GM19035 (cell line): ENCODE results near the gene DCAF5.
"Not testable (repeated sequence)": the region's sequence is repeated elsewhere in the genome, so short reads cannot be mapped to it uniquely, and the experiment has no call there.

Experiments used
- ATAC-seq: cut with Tn5 transposase; IDR thresholded peaks from one replicate; pipeline ENCODE4 v1.9.1; 2021; ENCODE audit not compliant: unreplicated experiment

DCAF5 gene, protein sequence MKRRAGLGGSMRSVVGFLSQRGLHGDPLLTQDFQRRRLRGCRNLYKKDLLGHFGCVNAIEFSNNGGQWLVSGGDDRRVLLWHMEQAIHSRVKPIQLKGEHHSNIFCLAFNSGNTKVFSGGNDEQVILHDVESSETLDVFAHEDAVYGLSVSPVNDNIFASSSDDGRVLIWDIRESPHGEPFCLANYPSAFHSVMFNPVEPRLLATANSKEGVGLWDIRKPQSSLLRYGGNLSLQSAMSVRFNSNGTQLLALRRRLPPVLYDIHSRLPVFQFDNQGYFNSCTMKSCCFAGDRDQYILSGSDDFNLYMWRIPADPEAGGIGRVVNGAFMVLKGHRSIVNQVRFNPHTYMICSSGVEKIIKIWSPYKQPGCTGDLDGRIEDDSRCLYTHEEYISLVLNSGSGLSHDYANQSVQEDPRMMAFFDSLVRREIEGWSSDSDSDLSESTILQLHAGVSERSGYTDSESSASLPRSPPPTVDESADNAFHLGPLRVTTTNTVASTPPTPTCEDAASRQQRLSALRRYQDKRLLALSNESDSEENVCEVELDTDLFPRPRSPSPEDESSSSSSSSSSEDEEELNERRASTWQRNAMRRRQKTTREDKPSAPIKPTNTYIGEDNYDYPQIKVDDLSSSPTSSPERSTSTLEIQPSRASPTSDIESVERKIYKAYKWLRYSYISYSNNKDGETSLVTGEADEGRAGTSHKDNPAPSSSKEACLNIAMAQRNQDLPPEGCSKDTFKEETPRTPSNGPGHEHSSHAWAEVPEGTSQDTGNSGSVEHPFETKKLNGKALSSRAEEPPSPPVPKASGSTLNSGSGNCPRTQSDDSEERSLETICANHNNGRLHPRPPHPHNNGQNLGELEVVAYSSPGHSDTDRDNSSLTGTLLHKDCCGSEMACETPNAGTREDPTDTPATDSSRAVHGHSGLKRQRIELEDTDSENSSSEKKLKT

DNA sequence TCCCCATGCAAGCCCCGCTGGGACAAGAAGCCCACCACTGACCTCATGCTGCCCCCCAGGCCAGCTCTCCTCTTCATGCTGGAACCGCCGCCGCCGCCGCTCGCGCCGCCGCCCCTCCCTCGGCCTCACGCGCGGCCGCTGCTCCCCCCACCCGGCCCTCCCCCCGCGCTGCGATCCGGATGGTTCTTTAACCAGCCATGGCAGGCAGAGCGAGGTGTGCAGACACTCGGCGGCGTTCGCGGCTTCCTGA is at the start of gene DCAF5:
Gene DCAF5, minus strand, starts transcription at position 218 of the 250 bp plus-strand sequence. Its CDS starts 141 bp downstream, at position 77.
- ATAC-seq, result no peak

DNA sequence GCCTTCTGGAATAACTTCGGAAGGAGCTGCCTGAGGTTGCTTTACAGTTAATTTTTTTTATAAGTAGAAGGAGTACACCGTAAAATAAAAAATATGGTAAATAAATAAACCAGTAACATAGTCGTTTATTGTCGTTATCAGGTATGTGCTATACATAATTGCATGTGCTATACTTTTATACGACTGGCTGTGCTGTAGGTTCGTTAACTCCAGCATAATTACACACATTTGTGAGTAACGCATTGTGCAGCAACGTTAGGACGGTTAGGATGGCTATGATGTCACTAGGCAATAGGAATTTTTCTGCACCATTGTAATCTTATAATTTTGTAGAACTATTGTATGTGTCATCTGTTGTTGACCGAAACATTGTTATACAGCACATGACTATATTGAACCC is 46.9 kb upstream of the DCAF5 start:
- no peak for ATAC-seq

DNA sequence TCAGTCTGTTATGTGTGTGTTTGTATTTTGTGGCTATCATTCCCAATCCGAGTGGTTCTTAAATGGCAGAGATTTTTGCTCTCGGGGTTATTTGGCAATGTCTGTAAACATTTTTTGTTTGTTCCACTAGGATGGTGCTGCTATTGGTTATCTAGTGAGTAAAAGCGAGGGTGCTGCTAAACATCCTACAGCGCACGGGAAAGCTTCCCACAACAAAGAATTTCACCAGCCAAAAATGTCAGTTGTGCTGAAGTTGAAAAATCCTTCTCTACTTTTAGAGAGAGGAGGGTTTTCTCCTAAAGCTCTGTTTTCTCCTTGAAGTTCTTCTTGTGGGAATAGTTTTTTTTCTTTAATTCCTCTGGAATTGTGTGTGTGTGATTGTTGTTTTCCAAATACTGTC is 40.8 kb upstream of the DCAF5 start:
- no peak for ATAC-seq

DNA sequence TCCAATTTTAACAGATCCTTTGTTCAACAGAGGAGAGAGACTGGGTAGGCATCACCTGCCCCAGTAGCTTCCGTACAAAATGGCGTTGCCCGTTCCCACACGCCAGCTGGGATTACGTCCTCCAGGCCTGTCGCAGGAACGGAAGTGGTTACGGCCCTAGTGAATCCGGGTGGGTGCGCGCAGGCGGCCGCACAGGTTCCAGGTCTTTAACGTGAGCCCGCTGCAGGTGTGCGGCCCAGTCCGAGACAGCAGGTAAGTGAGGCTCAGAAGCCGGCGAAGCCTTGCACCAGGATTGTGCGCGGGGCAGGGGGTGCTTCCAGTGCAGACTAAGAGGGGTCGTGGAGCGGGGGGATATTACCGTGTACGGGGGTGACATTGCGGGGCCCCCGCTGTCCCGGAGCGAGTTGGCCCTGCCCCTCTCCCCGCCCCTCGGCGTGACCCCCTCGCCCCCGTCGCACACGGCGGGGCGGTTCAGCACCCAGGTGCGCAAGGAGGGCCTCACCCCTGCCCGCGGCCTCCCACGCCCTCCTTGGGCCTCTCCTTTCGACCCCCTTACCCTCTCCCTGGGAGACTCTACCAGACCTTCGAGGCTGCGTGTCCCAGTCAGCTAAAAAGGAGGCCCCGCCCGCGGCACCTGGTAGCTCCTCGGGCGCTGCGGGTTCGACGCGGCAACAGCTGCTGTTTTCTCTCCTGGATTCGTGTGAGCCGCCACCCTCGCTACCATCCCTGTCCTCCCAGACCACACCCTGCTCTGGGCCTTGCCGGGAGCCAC is 38.6 kb upstream of the DCAF5 start, which contains the start of gene EXD2:
Gene EXD2, plus strand, starts transcription at position 159 of the 772 bp plus-strand sequence. CDS start 17,973 bp downstream, outside the sequence.
- ATAC-seq, result peak; percentile 83

DNA sequence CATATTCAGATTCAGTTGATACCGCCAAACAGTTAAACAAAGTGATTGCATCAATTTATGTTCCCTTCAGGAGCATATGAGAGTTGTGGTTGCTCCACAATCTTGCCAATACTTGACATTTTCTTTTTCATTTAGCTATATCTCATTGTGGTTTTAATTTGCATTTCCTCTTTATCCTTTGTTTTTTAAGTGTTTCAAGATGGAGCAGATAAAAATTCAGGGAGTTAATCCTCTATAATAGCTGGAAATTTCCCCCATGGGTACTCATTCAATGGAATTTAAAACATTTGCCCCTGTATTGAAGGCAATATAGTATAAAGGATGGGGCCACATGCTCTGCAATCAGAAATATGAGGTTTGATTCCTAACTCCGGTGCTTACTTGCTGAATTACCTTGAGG is 37.3 kb upstream of the DCAF5 start:
- ATAC-seq, result no peak

DNA sequence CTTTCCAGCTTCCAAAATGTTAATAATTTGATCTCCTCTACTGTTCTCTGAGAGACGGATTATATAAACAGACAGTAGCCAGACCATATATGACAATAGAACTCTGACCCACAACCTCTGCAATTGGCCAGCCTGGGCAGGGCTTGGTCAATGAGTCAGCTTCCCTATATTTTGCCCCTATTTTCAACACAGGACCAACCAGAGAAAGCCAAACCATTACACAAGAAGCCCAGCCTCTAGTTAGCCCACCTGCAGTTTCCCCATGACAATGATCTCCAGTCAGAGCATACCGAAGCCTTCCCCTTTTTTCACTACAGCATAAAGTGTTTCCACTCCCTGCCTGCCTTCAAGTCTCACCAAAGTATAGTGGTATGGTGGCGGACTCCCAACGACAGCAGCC is 30.8 kb upstream of the DCAF5 start:
- ATAC-seq, result no peak

DNA sequence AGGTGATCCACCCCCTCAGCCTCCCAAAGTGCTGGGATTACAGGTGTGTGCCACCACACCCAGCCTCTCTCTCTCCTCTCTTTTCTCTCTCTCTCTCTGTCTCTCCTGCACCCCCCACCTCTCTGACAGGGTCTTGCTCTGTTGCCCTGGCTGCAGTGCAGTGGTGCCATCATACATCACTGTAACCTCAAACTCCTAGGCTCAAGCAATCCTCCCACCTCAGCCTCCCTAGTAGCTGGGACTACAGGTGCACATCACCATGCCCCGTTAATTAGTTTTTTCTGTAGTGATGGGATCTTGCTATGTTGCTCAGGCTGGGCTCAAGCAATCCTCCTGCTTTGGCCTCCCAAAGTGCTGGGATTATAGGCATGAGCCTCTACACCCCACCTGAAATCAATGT is 29.7 kb upstream of the DCAF5 start:
- ATAC-seq, result not testable (repeated sequence)

DNA sequence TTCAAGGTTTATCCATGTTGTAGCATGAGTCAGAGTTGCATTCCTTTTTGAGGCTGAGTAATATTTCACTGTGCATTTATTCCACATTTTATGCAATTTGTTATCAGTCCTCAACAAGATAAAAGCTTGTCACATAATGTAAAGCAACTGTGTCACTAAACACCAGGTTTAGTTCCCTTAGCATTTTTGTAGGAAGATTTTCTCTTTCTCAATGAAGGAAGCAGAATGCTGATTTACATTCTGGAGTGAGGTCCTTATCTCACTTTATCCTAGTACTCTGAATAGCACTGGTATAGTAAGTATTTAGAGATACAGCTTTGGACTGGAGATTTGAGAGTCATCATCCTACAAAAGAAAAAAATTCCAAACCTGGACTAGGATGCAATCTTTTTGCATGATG is 28.6 kb upstream of the DCAF5 start:
- ATAC-seq, result no peak

DNA sequence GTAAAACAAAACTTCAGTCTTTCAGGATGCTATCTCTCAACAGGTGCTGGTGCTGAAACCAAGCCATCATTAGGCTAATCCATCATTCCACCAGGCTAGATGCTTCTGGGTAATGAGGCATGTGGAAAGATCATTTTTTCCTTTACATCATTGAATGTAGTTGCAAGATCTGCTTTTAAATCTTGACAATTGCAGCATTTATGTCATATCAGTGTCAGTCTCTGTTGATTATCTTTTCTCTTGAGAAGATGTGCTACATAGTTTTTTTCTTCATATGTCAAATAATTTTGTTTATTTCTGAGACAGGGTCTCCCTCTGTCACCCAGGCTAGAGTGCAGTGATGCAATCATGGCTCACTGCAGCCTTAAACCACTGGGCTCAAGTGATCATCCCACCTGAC is 22.2 kb upstream of the DCAF5 start:
- ATAC-seq, result no peak

DNA sequence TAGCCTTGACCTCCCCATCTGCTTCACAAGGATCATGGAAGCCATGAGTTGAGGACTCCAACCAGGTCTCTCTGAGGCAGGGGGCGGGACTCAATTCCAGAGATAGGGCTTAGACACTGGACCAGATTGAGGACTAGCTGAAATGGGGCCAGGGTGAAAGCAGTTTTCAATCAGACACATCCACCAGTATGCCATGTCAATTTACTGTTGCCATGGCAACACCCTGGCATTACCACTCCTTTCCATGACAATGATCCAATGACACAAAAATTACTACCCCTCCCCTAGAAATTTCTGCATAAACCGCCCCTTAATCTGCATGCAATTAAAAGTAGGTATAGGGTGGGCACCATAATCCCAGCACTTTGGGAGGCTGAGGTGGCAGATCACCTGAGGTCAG is 18.6 kb upstream of the DCAF5 start:
- no peak for ATAC-seq

DNA sequence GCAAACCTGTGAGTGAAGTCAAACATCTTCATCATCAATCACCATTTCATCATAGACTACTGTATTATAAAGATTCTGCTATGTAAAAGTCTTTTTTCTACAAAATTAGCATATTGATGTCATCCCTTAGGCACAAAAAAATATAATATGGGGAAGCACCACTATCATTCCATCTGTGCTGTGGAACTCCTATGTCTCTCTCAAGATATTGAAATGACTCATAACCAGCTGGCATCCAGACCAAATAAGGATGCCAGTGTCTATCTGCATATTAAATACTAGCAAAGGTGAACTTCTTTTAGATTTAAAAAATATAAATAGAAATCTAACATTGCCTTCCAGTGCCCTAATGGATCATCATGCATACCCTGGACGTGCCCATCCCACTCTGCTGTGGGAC is 17.9 kb upstream of the DCAF5 start:
- no peak for ATAC-seq

DNA sequence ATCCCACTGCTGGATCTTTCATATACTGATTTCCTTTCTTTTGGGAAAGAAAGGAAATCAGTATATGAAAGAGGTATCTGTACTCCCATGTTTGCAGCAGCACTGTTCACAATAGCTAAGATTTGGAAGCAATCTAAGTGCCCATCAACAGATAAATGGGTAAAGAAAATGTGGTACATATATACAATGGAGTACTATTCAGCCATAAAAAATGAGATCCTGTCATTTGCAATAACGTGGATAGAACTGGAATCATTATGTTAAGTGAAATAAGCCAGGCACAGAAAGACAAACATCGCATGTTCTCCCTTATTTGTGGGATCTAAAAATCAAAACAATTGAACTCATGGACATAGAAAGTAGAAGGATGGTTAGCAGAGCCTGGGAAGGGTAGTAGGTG is 12.9 kb upstream of the DCAF5 start:
- ATAC-seq, result not testable (repeated sequence)

DNA sequence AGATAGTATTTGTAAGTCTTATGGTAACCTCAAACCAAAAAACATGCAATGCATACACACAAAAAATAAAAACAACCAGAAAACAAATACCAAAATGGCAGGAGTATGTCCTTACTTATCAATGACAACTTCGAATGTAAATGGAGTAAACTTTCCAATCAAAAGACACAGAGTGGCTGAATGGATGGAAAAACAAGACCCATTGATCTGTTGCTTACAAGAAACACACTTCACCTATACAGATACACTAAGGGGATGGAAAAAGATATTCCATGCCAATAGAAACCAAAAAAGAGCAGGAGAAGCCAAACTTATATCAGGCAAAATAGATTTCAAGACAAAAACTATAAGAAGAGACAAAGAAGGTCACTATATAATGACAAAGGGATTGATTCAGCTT is 8.7 kb upstream of the DCAF5 start:
- no peak for ATAC-seq

DNA sequence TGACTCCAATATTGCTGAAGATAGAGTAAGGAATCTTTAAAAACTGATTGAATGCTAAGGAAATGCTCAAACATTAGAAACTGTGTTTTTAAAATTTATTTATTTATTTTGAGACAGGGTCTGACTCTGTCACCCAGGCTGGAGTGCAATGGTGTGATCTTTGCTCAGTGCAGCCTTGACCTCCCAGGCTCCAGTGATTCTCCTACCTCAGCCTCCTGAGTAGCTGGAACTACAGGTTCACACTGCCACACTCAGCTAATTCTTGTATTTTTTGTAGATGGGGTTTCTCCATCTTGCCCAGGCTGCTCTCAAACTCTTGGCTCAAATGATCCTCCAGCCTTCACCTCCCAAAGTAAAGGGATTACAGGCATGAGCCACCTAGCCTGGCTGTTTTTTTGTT is 3.3 kb upstream of the DCAF5 start:
- no peak for ATAC-seq

DNA sequence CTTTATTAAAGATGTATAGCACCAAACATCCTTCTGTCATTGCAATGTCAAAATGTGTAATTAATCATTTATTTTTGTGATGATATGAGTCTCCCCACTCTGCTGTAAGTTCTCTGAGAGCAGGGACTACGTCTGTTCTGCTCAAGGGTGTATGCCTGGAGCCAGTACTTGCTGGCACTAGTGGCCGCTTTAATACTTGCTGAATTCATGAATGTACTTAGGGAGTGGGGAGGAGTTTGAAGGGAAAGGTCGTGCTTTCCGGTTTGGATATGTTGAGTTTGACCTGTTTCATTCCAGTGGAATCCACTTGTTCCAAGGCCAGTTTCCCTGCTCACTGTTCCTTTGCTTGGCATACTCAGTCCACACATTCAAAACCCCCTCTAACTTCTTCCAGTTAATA is 1.9 kb upstream of the DCAF5 start:
- ATAC-seq, result no peak

DNA sequence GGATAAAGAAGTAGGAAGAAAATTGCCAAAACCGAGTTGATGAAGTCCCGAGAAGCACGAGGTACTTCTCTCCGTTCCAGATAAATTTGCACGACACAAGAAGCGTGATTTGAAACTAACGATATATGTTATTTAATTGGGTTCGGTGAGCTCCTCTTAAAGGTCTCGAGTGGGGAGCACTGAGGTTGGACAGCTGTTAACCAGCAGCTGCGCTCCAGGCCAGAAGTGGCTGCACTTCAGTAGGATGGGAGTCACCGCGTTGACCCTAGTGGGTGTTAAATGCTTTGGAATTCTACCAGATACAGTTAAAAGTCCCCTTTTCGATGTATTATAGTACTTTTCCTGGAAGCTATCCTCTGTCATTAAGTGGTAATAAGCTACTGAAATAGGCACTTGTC is 953 bp upstream of the DCAF5 start:
- ATAC-seq, result no peak

DNA sequence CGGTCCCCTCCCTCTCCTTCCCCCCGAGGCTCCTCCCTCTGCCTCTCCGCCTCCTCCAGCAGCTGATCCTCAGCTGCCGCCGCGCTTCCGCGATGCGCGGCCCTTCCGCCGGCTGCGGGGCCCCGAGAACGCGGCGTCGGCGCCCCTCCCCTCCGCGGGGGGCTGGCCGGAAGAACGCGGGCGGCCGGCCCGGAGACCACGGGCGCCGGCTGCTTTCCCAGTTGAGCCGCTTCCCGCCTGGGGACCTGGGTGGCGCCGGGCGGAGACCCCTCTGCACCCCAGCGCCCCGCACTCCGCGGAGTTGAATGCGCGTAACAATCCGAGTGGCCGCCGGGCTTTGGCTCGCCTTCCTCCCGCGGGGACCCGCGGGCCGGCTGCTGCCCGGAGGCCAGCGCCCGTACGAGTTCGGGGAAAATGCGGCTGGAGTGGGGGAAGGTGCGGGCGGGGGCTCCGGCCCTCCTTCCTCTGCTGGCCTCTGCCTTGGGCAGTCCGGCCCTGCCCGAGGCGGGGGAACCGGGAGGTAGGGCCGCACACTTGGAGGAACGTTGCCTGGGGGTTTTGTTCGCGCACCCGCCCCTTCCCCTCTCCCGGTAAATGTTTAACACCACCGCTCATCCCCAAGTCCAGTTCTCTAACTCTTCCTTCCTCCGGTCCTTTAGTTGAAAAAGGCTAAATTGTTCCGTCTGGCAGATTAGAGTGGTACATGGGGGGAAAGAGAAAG is 393 bp upstream of the DCAF5 start:
- peak; percentile 87 for ATAC-seq

DNA sequence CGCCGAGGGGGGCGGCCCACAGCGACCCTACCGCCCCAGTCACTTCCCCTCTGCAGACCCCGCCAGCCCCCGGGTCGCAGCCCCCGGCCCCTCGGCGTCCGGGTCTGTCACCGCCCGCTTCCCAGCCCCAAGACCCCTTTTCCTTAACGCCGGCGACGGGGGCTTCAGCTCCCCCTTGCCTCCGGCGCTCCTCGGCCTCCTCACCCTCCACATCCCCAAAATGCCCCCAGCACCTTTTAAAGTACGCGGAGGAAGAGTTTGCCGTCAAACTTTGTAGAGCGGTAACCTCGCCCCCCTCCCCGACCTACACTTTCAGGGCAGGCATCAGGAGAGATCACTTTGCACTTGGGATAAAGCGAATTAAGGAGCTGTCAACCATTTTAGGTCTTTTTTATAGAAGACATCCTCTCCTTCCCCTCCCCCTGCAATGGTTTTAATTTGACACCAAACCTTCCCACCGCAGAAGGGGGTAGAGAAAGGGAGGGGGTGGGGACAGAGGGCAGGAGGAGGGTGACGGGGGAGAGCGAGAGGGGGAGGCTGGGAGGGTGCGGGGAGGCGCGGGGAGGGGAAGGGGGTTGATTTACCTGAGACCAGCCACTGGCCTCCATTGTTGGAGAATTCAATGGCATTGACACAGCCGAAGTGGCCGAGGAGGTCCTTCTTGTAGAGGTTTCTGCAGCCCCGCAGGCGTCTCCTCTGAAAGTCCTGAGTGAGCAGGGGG is 578 bp downstream of the DCAF5 start:
- ATAC-seq, result peak; percentile 4

DNA sequence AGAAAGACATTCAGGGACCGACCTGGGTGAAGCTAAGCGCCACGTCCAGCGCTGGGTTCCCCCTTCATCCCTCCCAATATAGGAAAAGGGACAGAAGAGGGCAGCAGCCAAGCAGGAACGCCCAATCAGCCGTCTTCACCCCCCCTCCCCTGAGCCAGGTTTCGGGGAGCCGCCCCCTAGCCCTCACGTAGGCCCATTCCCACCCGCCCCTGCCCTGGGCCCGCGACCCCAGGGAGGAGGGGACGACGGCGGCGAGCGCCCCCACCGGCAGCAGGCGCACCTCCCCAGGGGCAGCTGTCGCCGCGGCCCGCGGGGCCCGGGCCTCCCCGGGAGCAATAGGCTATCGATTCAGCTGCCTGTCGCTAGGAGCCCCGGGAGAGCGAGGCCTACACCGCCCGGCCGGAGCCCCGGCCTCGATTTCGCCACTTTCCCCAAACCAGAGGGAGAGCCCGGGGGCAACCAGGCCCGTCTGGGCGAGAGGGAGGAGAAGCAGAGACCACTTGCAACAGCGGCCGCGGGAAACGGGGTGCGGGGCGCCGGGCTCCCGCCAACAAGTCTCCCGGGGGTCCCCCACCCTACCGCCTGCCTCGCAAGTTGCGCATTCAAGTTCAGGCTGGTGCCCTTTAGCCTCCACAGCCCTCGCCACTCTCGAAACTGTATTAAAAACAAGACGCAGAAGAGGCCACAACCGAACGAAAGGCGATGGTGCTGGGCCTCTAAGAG is 1.3 kb downstream of the DCAF5 start:
- ATAC-seq, result peak; percentile 52
